B cell (primary cell): ENCODE results near the gene PARVB. TPM values are rescaled to one million over a fixed set of nuclear protein-coding genes. Genes with fewer than 3 reads are reported as not detected.

ENCODE experiments used
- ATAC-seq: fragments of 200-7000 bp; cut with Tn5 transposase; one replicate; pipeline ENCODE4 v1.10.0; 2021; ENCODE audit warnings: low read depth, mild to moderate bottlenecking, moderate number of reproducible peaks, moderate library complexity
- CTCF ChIA-PET: fragments of 350-600 bp; sonication (Branson Sonifier 250); formaldehyde crosslinking; loops from one replicate; lab custom pipeline; 2021; ENCODE audit warnings: antibody characterized with exemption, inconsistent platforms; lab: Charles Lee
- POLR2A ChIA-PET: fragments of 350-600 bp; sonication (Branson Sonifier 250); formaldehyde crosslinking; loops from one replicate; lab custom pipeline; 2021; ENCODE audit warnings: antibody characterized with exemption; lab: Charles Lee
- DNase-seq: peaks from one replicate; pipeline ENCODE4 v3.0.0; 2013
- H2AFZ ChIP-seq: 2 replicates; pipeline ENCODE4 v1.6.1; 2012; ENCODE audit warnings: mild to moderate bottlenecking, low read depth, low read length; ENCODE audit not compliant: insufficient read depth, poor library complexity, severe bottlenecking
- H3K27ac ChIP-seq, 2 donors: 1 replicate in 1 of 2; 2 replicates in 1 of 2; pipeline ENCODE4 v1.5.1; 2012 to 2013; ENCODE audit warnings: low read length in 2 of 2, mild to moderate bottlenecking in 2 of 2, moderate library complexity in 1 of 2
- H3K27me3 ChIP-seq, 4 experiments: fragments of 200-600 bp in 1 of 4; sonication (generic) in 1 of 4; replicated peaks in 1 of 4; 1 replicate in 2 of 4; 2 replicates in 2 of 4; pipeline versions ENCODE4 v1.6.1 to v1.7.0; 2013 to 2016; ENCODE audit warnings: low read length in 3 of 4, mild to moderate bottlenecking in 2 of 4, mixed read lengths in 1 of 4, moderate library complexity in 1 of 4; ENCODE audit not compliant: insufficient read depth in 4 of 4, control insufficient read depth in 3 of 4; ENCODE audit errors: control extremely low read depth in 1 of 4
- H3K36me3 ChIP-seq, 2 experiments: replicated peaks in 1 of 2; 1 replicate in 1 of 2; 2 replicates in 1 of 2; pipeline versions ENCODE4 v1.6.1 to v1.7.1; 2013; ENCODE audit warnings: low read length in 1 of 2; ENCODE audit not compliant: insufficient read depth in 2 of 2, control insufficient read depth in 1 of 2; ENCODE audit errors: control extremely low read depth in 1 of 2, extremely low read depth in 1 of 2
- H3K4me1 ChIP-seq, 2 donors: fragments of 200-600 bp in 1 of 2; sonication (generic) in 1 of 2; 1 replicate in 1 of 2; 2 replicates in 1 of 2; pipeline versions ENCODE4 v1.5.1 to v1.6.1; 2013 to 2017; ENCODE audit warnings: low read length in 2 of 2; ENCODE audit not compliant: control insufficient read depth in 2 of 2, insufficient read depth in 2 of 2
- H3K4me2 ChIP-seq: replicated peaks from 2 replicates; pipeline ENCODE3; 2012; ENCODE audit warnings: mild to moderate bottlenecking, low read depth, low read length; ENCODE audit not compliant: poor library complexity, severe bottlenecking
- H3K4me3 ChIP-seq, 5 experiments: fragments of 200-600 bp in 1 of 5; sonication (generic) in 1 of 5; 1 replicate in 3 of 5; 2 replicates in 2 of 5; pipeline versions ENCODE4 v1.5.1 to v1.7.0; 2011 to 2016; ENCODE audit warnings: low read length in 4 of 5, mild to moderate bottlenecking in 4 of 5, low read depth in 2 of 5, control low read depth in 1 of 5, moderate library complexity in 1 of 5; ENCODE audit not compliant: insufficient read depth in 1 of 5; ENCODE audit errors: control extremely low read depth in 1 of 5, extremely low read depth in 1 of 5
- H3K79me2 ChIP-seq: fragments of 200-600 bp; sonication (generic); one replicate; pipeline ENCODE4 v1.6.0; 2016; ENCODE audit warnings: low read length; ENCODE audit not compliant: control insufficient read depth, insufficient read depth
- H3K9ac ChIP-seq: fragments of 200-600 bp; sonication (generic); 2 replicates; pipeline ENCODE4 v1.6.1; 2017; ENCODE audit warnings: mild to moderate bottlenecking, low read length, moderate library complexity
- H3K9me3 ChIP-seq, 3 donors: one replicate each; pipeline versions ENCODE4 v1.6.1 to v1.7.1; 2013; ENCODE audit warnings: low read length in 2 of 3; ENCODE audit not compliant: control insufficient read depth in 2 of 3, insufficient read depth in 1 of 3; ENCODE audit errors: control extremely low read depth in 1 of 3
- H4K20me1 ChIP-seq: 2 replicates; pipeline ENCODE4 v1.6.0; 2012; ENCODE audit warnings: mild to moderate bottlenecking, low read length; ENCODE audit not compliant: insufficient read depth, control insufficient read depth, poor library complexity, severe bottlenecking
- H3K27ac Mint-ChIP-seq: one replicate; pipeline ENCODE4 v1.8.0; 2021; ENCODE audit warnings: mixed read lengths
- H3K27me3 Mint-ChIP-seq: one replicate; pipeline ENCODE4 v1.8.0; 2021; ENCODE audit warnings: mixed read lengths
- H3K4me1 Mint-ChIP-seq: one replicate; pipeline ENCODE4 v1.8.0; 2021; ENCODE audit warnings: mixed read lengths
- H3K4me3 Mint-ChIP-seq: one replicate; pipeline ENCODE4 v1.8.0; 2021; ENCODE audit warnings: mixed read lengths
- H3K9me3 Mint-ChIP-seq: one replicate; pipeline ENCODE4 v1.8.0; 2022; ENCODE audit warnings: mixed read lengths; ENCODE audit not compliant: insufficient read depth
- CTCF ChIP-seq: fragments of 200-600 bp; IDR thresholded peaks from one replicate; pipeline ENCODE4 v1.8.0; 2022; ENCODE audit warnings: antibody characterized with exemption, mild to moderate bottlenecking
- EZH2 ChIP-seq: IDR thresholded peaks from 2 replicates; pipeline ENCODE4 v1.6.1; 2012; ENCODE audit warnings: borderline replicate concordance, low read depth, mild to moderate bottlenecking, moderate library complexity, low read length; ENCODE audit not compliant: insufficient read depth, poor library complexity, severe bottlenecking
- WGBS: methylation state at CpG from one replicate; pipeline ENCODE4 v1.1.5; 2013; ENCODE audit warnings: missing lambda C conversion rate; ENCODE audit not compliant: insufficient coverage; 5-methylcytosine and 5-hydroxymethylcytosine counted together
- intact Hi-C: fragments of 100-400 bp; cut with micrococcal nuclease; formaldehyde crosslinking; loops from one replicate; pipeline ENCODE4 v1.10.0; 2022
- polyA plus RNA-seq: library from polyadenylated mRNA; depleted of rRNA; stranded (reverse); fragments of >200 nt; gene quantifications from 2 replicates; pipeline ENCODE4 v1.2.3, GENCODE V29; 2012
- total RNA-seq, 2 donors: library from RNA; stranded (reverse); fragments of 120-200 nt in 1 of 2; gene quantifications; 1 replicate in 1 of 2; 2 replicates in 1 of 2; pipeline versions ENCODE4 v1.2.3 to v1.2.4, GENCODE V29; 2013 to 2022

Gene PARVB
- total and polyA plus RNA-seq, 2 donors (not counting 1 experiment from before 2014, with no cell fraction given) = 48.0 to 49.4 TPM

DNA sequence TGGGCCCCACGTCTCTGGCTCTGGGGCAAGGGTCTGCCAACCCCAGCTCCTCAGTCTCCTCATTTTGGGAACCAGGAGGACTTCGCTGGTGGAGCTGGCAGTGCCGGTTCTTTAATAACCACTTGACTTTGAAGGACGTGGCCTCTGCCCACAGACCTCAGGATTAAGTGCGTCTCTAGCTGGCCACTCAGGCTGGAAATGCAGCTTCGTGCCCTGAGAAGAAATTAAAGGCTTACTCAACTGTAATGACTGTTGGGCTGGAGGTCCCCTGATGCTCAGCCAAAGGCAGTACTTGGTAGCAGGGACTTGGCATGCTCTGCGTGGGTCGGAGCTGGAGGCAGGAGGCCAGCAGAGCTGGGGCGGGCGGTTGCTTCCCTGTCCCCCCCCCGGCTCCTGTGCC, 139.9 kb downstream of the PARVB start:
- no peak overlapping the region for H2AFZ ChIP-seq
- H4K20me1 ChIP-seq = no peaks in the 10 kb centered on the region
- no peaks in the 10 kb centered on the region for H3K4me1 ChIP-seq
- no peak overlapping the region for H3K4me3 ChIP-seq
- no peak for DNase-seq
- intact Hi-C loops = no loop called here
- no peak overlapping the region for H3K27ac Mint-ChIP-seq
- H3K27me3 Mint-ChIP-seq = no peaks in the 10 kb centered on the region
- ChIA-PET POLR2A (no interaction called here), CTCF (interaction anchor here (1.4 kb wide), 1 partner anchor 78 kb away, joined by 3 read pairs; no protein-coding TSS in a partner anchor)
- no peak overlapping the region for H3K9ac ChIP-seq
- H3K36me3 ChIP-seq = peaks cover 0 to 33% of the 10 kb centered on the region in 2 experiments
- no peaks in the 10 kb centered on the region for H3K4me1 Mint-ChIP-seq
- H3K27me3 ChIP-seq = no peaks in the 10 kb centered on the region
- TF ChIP-seq EZH2 = no peak
- TF ChIP-seq CTCF = no peak
- H3K27ac ChIP-seq = no peak overlapping the region
- no peak overlapping the region for H3K4me2 ChIP-seq
- ATAC-seq = no peak
- 87% methylated on average over 10 of the region's 11 CpGs for WGBS
- no peaks in the 10 kb centered on the region for H3K79me2 ChIP-seq
- no peak overlapping the region for H3K4me3 Mint-ChIP-seq
- H3K9me3 ChIP-seq = no peaks in the 10 kb centered on the region
- no peaks in the 10 kb centered on the region for H3K9me3 Mint-ChIP-seq

DNA sequence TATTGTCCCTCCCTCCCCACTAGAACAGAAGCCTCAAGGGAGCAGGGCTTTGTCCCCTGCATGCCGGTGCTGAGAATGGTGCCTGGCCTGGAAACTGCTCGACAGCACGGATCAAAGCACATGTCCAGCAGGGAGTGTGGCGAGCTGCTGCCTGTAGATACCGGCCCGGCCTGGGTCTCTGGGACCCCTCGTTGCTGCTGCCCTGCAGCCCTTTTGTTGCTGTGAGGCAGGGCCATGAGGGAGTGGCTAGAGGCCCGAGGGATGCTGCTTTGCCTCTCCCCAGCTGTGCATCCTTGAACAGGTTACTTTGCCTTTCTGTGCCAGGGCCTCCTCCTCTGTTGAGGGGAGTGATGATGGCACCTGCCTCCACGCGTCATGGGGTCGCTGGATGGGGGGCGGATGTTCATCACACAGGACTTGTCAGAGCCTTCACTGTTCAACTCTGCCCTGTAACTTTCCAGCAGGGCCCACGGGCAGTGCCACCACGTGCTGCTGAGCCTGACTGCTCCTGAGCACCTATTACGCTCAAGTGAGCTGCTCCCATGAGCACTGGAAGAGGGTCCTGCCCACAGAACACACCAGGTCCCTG, 141.3 kb downstream of the PARVB start:
- H3K27me3 Mint-ChIP-seq = no peaks in the 10 kb centered on the region
- H3K9me3 ChIP-seq = no peaks in the 10 kb centered on the region
- no peak overlapping the region for H3K27ac ChIP-seq
- ChIA-PET CTCF (no interaction called here), POLR2A (no interaction called here)
- no peak overlapping the region for H3K9ac ChIP-seq
- H3K9me3 Mint-ChIP-seq = no peaks in the 10 kb centered on the region
- H3K27ac Mint-ChIP-seq = no peak overlapping the region
- 94% methylated on average over 15 of the region's 15 CpGs for WGBS
- no peaks in the 10 kb centered on the region for H3K4me1 ChIP-seq
- H3K4me2 ChIP-seq = no peak overlapping the region
- H3K27me3 ChIP-seq = no peaks in the 10 kb centered on the region
- DNase-seq = no peak
- no peak overlapping the region for H2AFZ ChIP-seq
- ATAC-seq = no peak
- peaks cover 0 to 30% of the 10 kb centered on the region in 2 experiments for H3K36me3 ChIP-seq
- intact Hi-C loops = no loop called here
- H3K4me3 ChIP-seq = no peak overlapping the region
- H3K4me1 Mint-ChIP-seq = no peaks in the 10 kb centered on the region
- no peaks in the 10 kb centered on the region for H4K20me1 ChIP-seq
- TF ChIP-seq EZH2 (no peak), CTCF (no peak)
- H3K4me3 Mint-ChIP-seq = no peak overlapping the region
- no peaks in the 10 kb centered on the region for H3K79me2 ChIP-seq
